Sigmoid colon (tissue), 4 donors: ENCODE data around the gene IQCM.

Experiments
- CTCF ChIP-seq, 4 experiments: fragments of 450-650 bp in 3 of 4; fragments of 200-600 bp in 1 of 4; IDR thresholded peaks; one replicate each; pipeline ENCODE4 v1.5.1; 2016 to 2019; ENCODE audit warnings: antibody characterized with exemption in 4 of 4, mild to moderate bottlenecking in 3 of 4, moderate library complexity in 2 of 4
- POLR2AphosphoS5 ChIP-seq, 4 donors: sonication (generic); formaldehyde crosslinking; IDR thresholded peaks; one replicate each; pipeline ENCODE4 v1.6.1; 2017; ENCODE audit warnings: antibody characterized with exemption in 4 of 4

- TF ChIP-seq CTCF (IDR thresholded peaks at IDR 0.05) (no peak), POLR2AphosphoS5 (IDR thresholded peaks at IDR 0.05) (no peak)
Measured at GRCh38 chr4:149735796-149736195, 79.8 kb downstream of the IQCM start.
